ENCODE data around the gene HOXA11.

DNA sequence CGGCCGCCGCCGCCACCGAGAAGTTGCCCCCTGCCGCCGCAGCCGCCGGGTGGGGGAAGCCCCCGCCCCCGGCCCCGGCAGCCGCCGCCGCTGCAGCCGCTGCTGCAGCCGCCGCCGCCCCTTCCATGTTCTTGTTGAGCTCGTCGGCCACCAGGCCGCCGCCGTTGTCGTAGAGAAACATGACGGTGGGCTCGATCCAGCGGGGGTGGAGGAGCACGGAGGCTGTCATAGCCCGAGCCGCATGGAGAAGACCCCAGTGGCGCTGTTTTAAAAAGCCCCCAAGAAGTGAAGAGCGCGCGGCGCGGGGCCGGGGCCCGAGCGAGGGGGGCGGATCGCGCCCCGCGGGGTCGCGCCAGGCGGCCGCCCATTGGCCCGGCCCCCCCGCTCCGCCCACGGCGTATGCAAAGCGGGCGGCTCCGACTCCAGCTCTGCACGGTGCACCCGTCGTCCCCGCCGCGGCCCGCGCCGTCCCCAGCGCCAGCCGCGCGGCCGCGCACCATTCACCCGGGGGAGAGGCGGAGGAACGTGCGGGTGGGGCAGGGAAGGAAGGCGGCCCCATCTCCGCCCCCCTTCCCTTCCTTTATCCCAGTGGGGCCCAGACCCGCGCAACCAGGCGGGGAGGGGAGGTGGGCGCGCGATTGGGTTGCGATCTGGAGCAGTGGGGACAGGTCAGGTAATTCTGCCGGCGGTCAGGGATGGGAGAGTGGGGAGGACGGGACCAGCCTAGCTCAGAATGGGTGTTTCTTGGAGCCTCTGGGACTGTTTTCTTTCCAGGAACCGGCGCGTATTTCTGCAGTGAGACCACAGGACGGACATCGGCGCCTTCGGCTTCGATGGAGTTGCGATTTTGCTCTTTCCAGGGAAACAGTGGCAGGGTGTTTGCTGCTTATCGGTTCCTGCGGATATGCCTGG, 15.1 kb upstream of the HOXA11 start, which contains the start of gene HOXA13:
- TF ChIP-seq PPARA (CRISPR knock-in tag; IDR thresholded peaks at IDR 0.05; ENCODE audit: borderline replicate concordance), result no peak
- no peak for TF ChIP-seq ARNTL (CRISPR knock-in tag; IDR thresholded peaks at IDR 0.05; ENCODE audit: borderline replicate concordance, low read depth)
- TF ChIP-seq ZFP30 (CRISPR knock-in tag; IDR thresholded peaks at IDR 0.05), result no peak
- TF ChIP-seq, protein P1, sequence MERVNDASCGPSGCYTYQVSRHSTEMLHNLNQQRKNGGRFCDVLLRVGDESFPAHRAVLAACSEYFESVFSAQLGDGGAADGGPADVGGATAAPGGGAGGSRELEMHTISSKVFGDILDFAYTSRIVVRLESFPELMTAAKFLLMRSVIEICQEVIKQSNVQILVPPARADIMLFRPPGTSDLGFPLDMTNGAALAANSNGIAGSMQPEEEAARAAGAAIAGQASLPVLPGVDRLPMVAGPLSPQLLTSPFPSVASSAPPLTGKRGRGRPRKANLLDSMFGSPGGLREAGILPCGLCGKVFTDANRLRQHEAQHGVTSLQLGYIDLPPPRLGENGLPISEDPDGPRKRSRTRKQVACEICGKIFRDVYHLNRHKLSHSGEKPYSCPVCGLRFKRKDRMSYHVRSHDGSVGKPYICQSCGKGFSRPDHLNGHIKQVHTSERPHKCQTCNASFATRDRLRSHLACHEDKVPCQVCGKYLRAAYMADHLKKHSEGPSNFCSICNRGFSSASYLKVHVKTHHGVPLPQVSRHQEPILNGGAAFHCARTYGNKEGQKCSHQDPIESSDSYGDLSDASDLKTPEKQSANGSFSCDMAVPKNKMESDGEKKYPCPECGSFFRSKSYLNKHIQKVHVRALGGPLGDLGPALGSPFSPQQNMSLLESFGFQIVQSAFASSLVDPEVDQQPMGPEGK (CRISPR knock-in tag; IDR thresholded peaks at IDR 0.05; ENCODE audit: borderline replicate concordance), result no peak
- no peak for TF ChIP-seq SNAI2 (CRISPR knock-in tag; IDR thresholded peaks at IDR 0.05)
- TF ChIP-seq, protein P2, sequence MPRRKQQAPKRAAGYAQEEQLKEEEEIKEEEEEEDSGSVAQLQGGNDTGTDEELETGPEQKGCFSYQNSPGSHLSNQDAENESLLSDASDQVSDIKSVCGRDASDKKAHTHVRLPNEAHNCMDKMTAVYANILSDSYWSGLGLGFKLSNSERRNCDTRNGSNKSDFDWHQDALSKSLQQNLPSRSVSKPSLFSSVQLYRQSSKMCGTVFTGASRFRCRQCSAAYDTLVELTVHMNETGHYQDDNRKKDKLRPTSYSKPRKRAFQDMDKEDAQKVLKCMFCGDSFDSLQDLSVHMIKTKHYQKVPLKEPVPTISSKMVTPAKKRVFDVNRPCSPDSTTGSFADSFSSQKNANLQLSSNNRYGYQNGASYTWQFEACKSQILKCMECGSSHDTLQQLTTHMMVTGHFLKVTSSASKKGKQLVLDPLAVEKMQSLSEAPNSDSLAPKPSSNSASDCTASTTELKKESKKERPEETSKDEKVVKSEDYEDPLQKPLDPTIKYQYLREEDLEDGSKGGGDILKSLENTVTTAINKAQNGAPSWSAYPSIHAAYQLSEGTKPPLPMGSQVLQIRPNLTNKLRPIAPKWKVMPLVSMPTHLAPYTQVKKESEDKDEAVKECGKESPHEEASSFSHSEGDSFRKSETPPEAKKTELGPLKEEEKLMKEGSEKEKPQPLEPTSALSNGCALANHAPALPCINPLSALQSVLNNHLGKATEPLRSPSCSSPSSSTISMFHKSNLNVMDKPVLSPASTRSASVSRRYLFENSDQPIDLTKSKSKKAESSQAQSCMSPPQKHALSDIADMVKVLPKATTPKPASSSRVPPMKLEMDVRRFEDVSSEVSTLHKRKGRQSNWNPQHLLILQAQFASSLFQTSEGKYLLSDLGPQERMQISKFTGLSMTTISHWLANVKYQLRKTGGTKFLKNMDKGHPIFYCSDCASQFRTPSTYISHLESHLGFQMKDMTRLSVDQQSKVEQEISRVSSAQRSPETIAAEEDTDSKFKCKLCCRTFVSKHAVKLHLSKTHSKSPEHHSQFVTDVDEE (CRISPR knock-in tag; IDR thresholded peaks at IDR 0.05), result no peak
- no peak for TF ChIP-seq TOX (CRISPR knock-in tag; IDR thresholded peaks at IDR 0.05; ENCODE audit: borderline replicate concordance)
- no peak for TF ChIP-seq GLIS3 (CRISPR knock-in tag; IDR thresholded peaks at IDR 0.05)
- TF ChIP-seq CSDC2 (CRISPR knock-in tag; IDR thresholded peaks at IDR 0.05), result no peak
- TF ChIP-seq, protein P3, sequence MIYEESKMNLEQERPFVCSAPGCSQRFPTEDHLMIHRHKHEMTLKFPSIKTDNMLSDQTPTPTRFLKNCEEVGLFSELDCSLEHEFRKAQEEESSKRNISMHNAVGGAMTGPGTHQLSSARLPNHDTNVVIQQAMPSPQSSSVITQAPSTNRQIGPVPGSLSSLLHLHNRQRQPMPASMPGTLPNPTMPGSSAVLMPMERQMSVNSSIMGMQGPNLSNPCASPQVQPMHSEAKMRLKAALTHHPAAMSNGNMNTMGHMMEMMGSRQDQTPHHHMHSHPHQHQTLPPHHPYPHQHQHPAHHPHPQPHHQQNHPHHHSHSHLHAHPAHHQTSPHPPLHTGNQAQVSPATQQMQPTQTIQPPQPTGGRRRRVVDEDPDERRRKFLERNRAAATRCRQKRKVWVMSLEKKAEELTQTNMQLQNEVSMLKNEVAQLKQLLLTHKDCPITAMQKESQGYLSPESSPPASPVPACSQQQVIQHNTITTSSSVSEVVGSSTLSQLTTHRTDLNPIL (CRISPR knock-in tag; IDR thresholded peaks at IDR 0.05; ENCODE audit: low read depth), result no peak
- no peak for TF ChIP-seq OSR1 (CRISPR knock-in tag; IDR thresholded peaks at IDR 0.05)
- TF ChIP-seq ZFP3 (CRISPR knock-in tag; IDR thresholded peaks at IDR 0.05), result no peak

Measured in SK-N-SH treated with all-trans-retinoic acid at 6 μM for 48 hours (cell line).